Adrenal gland (tissue), 5 donors: Measurements from ENCODE around the gene RAB5B.

ENCODE experiments used
- CTCF ChIP-seq, 6 experiments: fragments of 450-650 bp in 4 of 6; fragments of 200-600 bp in 2 of 6; sonication (generic) in 1 of 6; IDR thresholded peaks; 1 replicate in 5 of 6; 2 replicates in 1 of 6; pipeline versions ENCODE4 v1.5.1 to v1.8.0; 2016 to 2021; ENCODE audit warnings: antibody characterized with exemption in 6 of 6, mild to moderate bottlenecking in 2 of 6, moderate library complexity in 1 of 6
- POLR2A ChIP-seq, 2 donors: fragments of 450-650 bp; IDR thresholded peaks; one replicate each; pipeline ENCODE4 v1.6.1; 2017; ENCODE audit warnings: antibody characterized with exemption in 2 of 2, mild to moderate bottlenecking in 2 of 2, moderate library complexity in 1 of 2
- donor health status: DM: no; HTN: no; CAD: no.

- TF ChIP-seq CTCF (IDR thresholded peaks at IDR 0.05): no peak
- TF ChIP-seq POLR2A (IDR thresholded peaks at IDR 0.05): no peak
Measured at GRCh38 chr12:56021889-56022497, 48.1 kb downstream of the RAB5B start.
